Right cardiac atrium (tissue), 5 donors: ENCODE measurements around the gene HOMER2. TPM values are rescaled to one million over a fixed set of nuclear protein-coding genes. Genes with fewer than 3 reads are reported as not detected.

Experiments
- ATAC-seq, 2 donors: fragments of 200-7000 bp; cut with Tn5 transposase; one replicate each; pipeline versions ENCODE4 v1.8.0 to v1.9.1; 2020; ENCODE audit warnings: moderate library complexity in 2 of 2, mild to moderate bottlenecking in 1 of 2
- DNase-seq, 3 donors: peaks; one replicate each; pipeline ENCODE4 v3.0.0-alpha.2; 2020
- H3K27ac ChIP-seq: one replicate; pipeline ENCODE4 v1.5.1; 2013; ENCODE audit warnings: mild to moderate bottlenecking, low read length, control low read depth, moderate library complexity
- H3K27me3 ChIP-seq: one replicate; pipeline ENCODE4 v1.6.1; 2013; ENCODE audit not compliant: control insufficient read depth, insufficient read depth
- H3K4me1 ChIP-seq: one replicate; pipeline ENCODE4 v1.6.1; 2013; ENCODE audit warnings: low read length; ENCODE audit not compliant: control insufficient read depth, insufficient read depth
- H3K4me3 ChIP-seq: one replicate; pipeline ENCODE4 v1.5.1; 2013; ENCODE audit warnings: low read length, control low read depth
- H3K9me3 ChIP-seq: one replicate; pipeline ENCODE4 v1.6.1; 2013; ENCODE audit warnings: low read length; ENCODE audit not compliant: control insufficient read depth
- WGBS: extraction: QIAGEN DNeasy Blood & Tissue Kit; methylation state at CpG from one replicate; pipeline ENCODE4 v1.1.7; 2013; 5-methylcytosine and 5-hydroxymethylcytosine counted together
- intact Hi-C, 4 donors: fragments of 100-400 bp; cut with DNase I; formaldehyde crosslinking; loops; one replicate each; pipeline versions ENCODE4 v1.11.0 to v1.14.0; 2022 to 2023
- polyA plus RNA-seq: library from polyadenylated mRNA; stranded (reverse); fragments of 200-250 nt; gene quantifications from one replicate; pipeline ENCODE4 v1.2.3, GENCODE V29; 2013
- total RNA-seq, 4 donors: library from RNA; stranded (reverse); fragmentation: NEBNext Ultra II Directional; extraction: Animal tissue kit (Norgen Biotek cat#: 25700); gene quantifications; one replicate each; pipeline ENCODE4 v1.2.1, GENCODE V29; 2021
- donor health status: healthy with polysubstance abuse.
- donor health status: DM: no; HTN: yes; CAD: no.
- donor health status: DM: no; HTN: no; CAD: no.
- donor health status: DM: no; HTN: yes; CAD: no; lungs with severe emphysema.
- donor health status: DM: yes; HTN: yes; CAD: no.

The HOMER2 gene
- total and polyA plus RNA-seq, 5 donors = 12.1 to 24.4 (median 15.8) TPM

- WGBS = 94% methylated on average over 5 of the region's 5 CpGs
- intact Hi-C loops = no loop called here
- H3K27ac ChIP-seq = no peak overlapping the region
Measured at GRCh38 chr15:82964890-82965289, 12.4 kb upstream of the HOMER2 start.

GRCh38 chr15:82963471-82964341, 11.2 kb upstream of the HOMER2 start:
- Histone ChIP-seq H3K4me3 (no peak overlapping the region), H3K4me1 (no peaks in the 10 kb centered on the region), H3K9me3 (no peaks in the 10 kb centered on the region), H3K27ac (peak overlapping the region; percentile 46), H3K27me3 (no peaks in the 10 kb centered on the region)
- DNase-seq (no peak), ATAC-seq (peak in 1 of 2 donors; percentile 35)
- intact Hi-C loops = no loop called here
- WGBS = 75% methylated on average over 7 of the region's 7 CpGs

More at GRCh38 chr15:82964890-82965289, 12.4 kb upstream of the HOMER2 start:
- DNase-seq = no peak
- Histone ChIP-seq H3K4me3 (no peak overlapping the region), H3K27me3 (no peaks in the 10 kb centered on the region), H3K9me3 (no peaks in the 10 kb centered on the region), H3K4me1 (peaks cover under 1% of the 10 kb centered on the region)
- ATAC-seq = no peak

GRCh38 chr15:82960766-82961165, 8.2 kb upstream of the HOMER2 start:
- no peaks in the 10 kb centered on the region for H3K9me3 ChIP-seq
- no peaks in the 10 kb centered on the region for H3K27me3 ChIP-seq
- DNase-seq (no peak), ATAC-seq (no peak)
- no peak overlapping the region for H3K27ac ChIP-seq
- 88% methylated on average over 3 of the region's 3 CpGs for WGBS
- intact Hi-C loops = no loop called here
- H3K4me1 ChIP-seq = no peaks in the 10 kb centered on the region
- no peak overlapping the region for H3K4me3 ChIP-seq

GRCh38 chr15:82959423-82959822, 6.9 kb upstream of the HOMER2 start:
- Histone ChIP-seq H3K27ac (no peak overlapping the region), H3K4me1 (no peaks in the 10 kb centered on the region), H3K27me3 (no peaks in the 10 kb centered on the region), H3K4me3 (no peak overlapping the region), H3K9me3 (no peaks in the 10 kb centered on the region)
- DNase-seq (no peak), ATAC-seq (no peak)
- 98% methylated on average over 5 of the region's 5 CpGs for WGBS
- intact Hi-C loops = no loop called here

GRCh38 chr15:82958638-82959037, 6.1 kb upstream of the HOMER2 start:
- 75% methylated on average over 1 of the region's 1 CpG for WGBS
- no peak overlapping the region for H3K27ac ChIP-seq
- peak in 1 of 2 donors; percentile 39 for ATAC-seq

GRCh38 chr15:82951472-82952157, 905 bp downstream of the HOMER2 start:
- Histone ChIP-seq H3K27me3 (no peaks in the 10 kb centered on the region), H3K4me1 (no peaks in the 10 kb centered on the region), H3K4me3 (peak overlapping the region; percentile 97), H3K9me3 (no peaks in the 10 kb centered on the region), H3K27ac (no peak overlapping the region)
- 63% methylated on average over 13 of the region's 13 CpGs for WGBS
- intact Hi-C loops = no loop called here
- DNase-seq (no peak), ATAC-seq (no peak)

More at GRCh38 chr15:82958638-82959037, 6.1 kb upstream of the HOMER2 start:
- DNase-seq = no peak
- no peaks in the 10 kb centered on the region for H3K4me1 ChIP-seq
- H3K4me3 ChIP-seq = no peak overlapping the region
- H3K27me3 ChIP-seq = no peaks in the 10 kb centered on the region
- intact Hi-C loops = no loop called here
- no peaks in the 10 kb centered on the region for H3K9me3 ChIP-seq

GRCh38 chr15:82950746-82951370, 1.7 kb downstream of the HOMER2 start:
- intact Hi-C loops = no loop called here
- ATAC-seq (peak in 1 of 2 donors; percentile 23), DNase-seq (no peak)
- Histone ChIP-seq H3K27ac (no peak overlapping the region), H3K27me3 (no peaks in the 10 kb centered on the region), H3K4me3 (no peak overlapping the region), H3K9me3 (no peaks in the 10 kb centered on the region), H3K4me1 (no peaks in the 10 kb centered on the region)
- 58% methylated on average over 6 of the region's 6 CpGs for WGBS

- Histone ChIP-seq H3K4me1 (no peaks in the 10 kb centered on the region), H3K27me3 (no peaks in the 10 kb centered on the region), H3K9me3 (no peaks in the 10 kb centered on the region), H3K27ac (no peak overlapping the region), H3K4me3 (no peak overlapping the region)
- 76% methylated on average over 5 of the region's 5 CpGs for WGBS
- intact Hi-C loops = no loop called here
- ATAC-seq (no peak), DNase-seq (no peak)
Measured at GRCh38 chr15:82950295-82950694, 2.2 kb downstream of the HOMER2 start.

- intact Hi-C loops = no loop called here
- 89% methylated on average over 8 of the region's 8 CpGs for WGBS
- H3K4me1 ChIP-seq = no peaks in the 10 kb centered on the region
- H3K4me3 ChIP-seq = no peak overlapping the region
- no peak for DNase-seq
- H3K9me3 ChIP-seq = no peaks in the 10 kb centered on the region
- ATAC-seq = no peak
- no peaks in the 10 kb centered on the region for H3K27me3 ChIP-seq
- no peak overlapping the region for H3K27ac ChIP-seq
Measured at GRCh38 chr15:82946155-82946701, 6.3 kb downstream of the HOMER2 start.

GRCh38 chr15:82945326-82945725, 7.2 kb downstream of the HOMER2 start:
- Histone ChIP-seq H3K27me3 (no peaks in the 10 kb centered on the region), H3K4me3 (no peak overlapping the region), H3K27ac (no peak overlapping the region), H3K9me3 (no peaks in the 10 kb centered on the region), H3K4me1 (no peaks in the 10 kb centered on the region)
- ATAC-seq = no peak
- WGBS = 89% methylated on average over 5 of the region's 5 CpGs
- intact Hi-C loops = no loop called here
- DNase-seq = no peak

- Histone ChIP-seq H3K4me3 (no peak overlapping the region), H3K4me1 (no peaks in the 10 kb centered on the region), H3K9me3 (no peaks in the 10 kb centered on the region), H3K27ac (no peak overlapping the region), H3K27me3 (no peaks in the 10 kb centered on the region)
- 77% methylated on average over 5 of the region's 5 CpGs for WGBS
- intact Hi-C loops = no loop called here
- no peak for ATAC-seq
- DNase-seq = no peak
Measured at GRCh38 chr15:82944821-82945220, 7.7 kb downstream of the HOMER2 start.
